HL-60/S4 treated with phorbol 12-myristate 13-acetate at 8.2 ng/mL for 4 days and 3 days (cell line): ENCODE data around the gene S100P.

Source experiments
- in situ Hi-C: fragments of 300-500 bp; cut with MboI; formaldehyde crosslinking; loops from 2 replicates; pipeline ENCODE4 v1.15.0; 2022; ENCODE audit warnings: low sequenced_read_pairs

S100P gene

GRCh38 chr4:6695660-6696610 is 2.3 kb downstream of the S100P start:
- in situ Hi-C loops = no loop called here

- in situ Hi-C loops = no loop called here
Observed at GRCh38 chr4:6696611-6697010, 2.9 kb downstream of the S100P start.

- in situ Hi-C loops = no loop called here
Observed at GRCh38 chr4:6697131-6697530, 3.5 kb downstream of the S100P start.

- in situ Hi-C loops = no loop called here
Observed at GRCh38 chr4:6699388-6699787, 5.7 kb downstream of the S100P start.

GRCh38 chr4:6699903-6700302 is 6.2 kb downstream of the S100P start:
- in situ Hi-C loops = no loop called here

GRCh38 chr4:6701371-6701770 is 7.7 kb downstream of the S100P start:
- in situ Hi-C loops = no loop called here

- in situ Hi-C loops = no loop called here
Observed at GRCh38 chr4:6702761-6703160, 9.1 kb downstream of the S100P start.

- in situ Hi-C loops = no loop called here
Observed at GRCh38 chr4:6703786-6704185, 10.1 kb downstream of the S100P start.

GRCh38 chr4:6705646-6706045 is 12.0 kb downstream of the S100P start:
- in situ Hi-C loops = no loop called here

GRCh38 chr4:6706173-6706572 is 12.5 kb downstream of the S100P start:
- in situ Hi-C loops = no loop called here

- in situ Hi-C loops = no loop called here
Observed at GRCh38 chr4:6709230-6710114, 15.8 kb downstream of the S100P start, which contains the start of gene MRFAP1L1. Gene MRFAP1L1 (minus strand): TSS chr4:6709865. CDS start chr4:6709629, 236 bp downstream.

GRCh38 chr4:6710282-6710681 is 16.6 kb downstream of the S100P start:
- in situ Hi-C loops = no loop called here

- in situ Hi-C loops = no loop called here
Observed at GRCh38 chr4:6710996-6711395, 17.3 kb downstream of the S100P start.

- in situ Hi-C loops = no loop called here
Observed at GRCh38 chr4:6714954-6715353, 21.3 kb downstream of the S100P start.

GRCh38 chr4:6715704-6716017 is 22.0 kb downstream of the S100P start:
- in situ Hi-C loops = no loop called here

- in situ Hi-C loops = no loop called here
Observed at GRCh38 chr4:6716018-6716911, 22.6 kb downstream of the S100P start, which contains the start of gene BLOC1S4. Gene BLOC1S4 (plus strand): TSS chr4:6716174. CDS start chr4:6716210, 36 bp downstream.

- in situ Hi-C loops = no loop called here
Observed at GRCh38 chr4:6716958-6717655, 23.4 kb downstream of the S100P start.

- in situ Hi-C loops = no loop called here
Observed at GRCh38 chr4:6718932-6719610, 25.4 kb downstream of the S100P start.

- in situ Hi-C loops = loop anchor here (10.0 kb wide), 1 partner anchor 145 kb away; no protein-coding TSS in a partner anchor
Observed at GRCh38 chr4:6719611-6720179, 26.0 kb downstream of the S100P start.
